Fibroblast of skin of left biceps (primary cell): Measurements from ENCODE around the gene GDF9.
A peak's percentile ranks its signal among the peaks of the same experiment; 100 is the strongest.

Experiments used
- DNase-seq, 2 experiments: peaks; one replicate each; pipeline ENCODE4 v3.0.0-alpha.2; 2013; ENCODE audit warnings: low read depth in 2 of 2

Gene GDF9

DNA sequence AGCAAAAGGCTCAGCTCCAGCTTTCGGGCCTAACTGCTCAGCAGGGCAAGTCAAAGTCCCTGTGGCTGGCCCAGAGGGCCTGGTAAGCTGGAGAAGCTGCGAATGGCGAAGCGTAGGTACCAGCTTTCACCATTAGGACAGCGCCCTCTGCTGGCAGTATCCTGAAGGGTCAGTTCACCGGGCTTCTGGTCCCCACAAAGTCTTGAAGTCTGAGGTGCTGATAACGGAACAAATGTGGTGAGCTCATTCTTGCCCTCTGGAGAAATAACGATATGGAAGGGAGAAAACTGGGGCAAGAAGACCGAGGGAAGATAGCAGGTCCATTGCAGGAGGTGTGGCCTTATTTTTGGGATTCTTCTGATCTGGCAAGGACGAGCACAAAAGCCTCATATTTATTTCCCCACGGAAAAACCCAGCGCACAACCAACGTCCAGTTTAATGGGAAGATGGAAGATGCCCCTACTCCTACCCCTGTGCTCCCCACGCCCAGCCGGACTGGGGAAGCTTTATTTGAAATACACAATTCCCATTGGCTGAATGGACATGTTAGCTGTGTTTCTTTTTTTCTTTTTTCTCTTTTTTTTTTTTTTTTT is 46.0 kb downstream of the GDF9 start:
- DNase-seq: peak; percentile 55 to 57

DNA sequence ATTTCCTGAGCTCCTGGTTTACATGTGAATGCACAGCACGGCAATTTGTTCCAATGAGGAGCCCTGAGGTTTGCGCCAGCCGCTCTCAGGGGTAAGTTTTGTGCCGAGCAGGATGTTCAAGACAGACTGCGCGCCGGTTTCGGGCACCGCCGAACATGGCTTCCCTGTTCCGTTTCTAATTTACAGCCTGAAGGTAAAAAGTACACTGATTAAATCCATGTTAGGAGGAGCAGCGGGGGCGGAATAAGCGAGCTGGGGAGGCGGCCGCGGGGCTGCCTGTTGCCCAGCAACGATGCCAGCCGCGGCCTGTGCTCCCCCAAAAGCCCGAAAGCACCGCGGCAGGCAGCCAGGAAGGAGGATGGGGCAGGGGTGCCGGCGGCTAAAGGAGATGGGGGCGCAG is 46.8 kb downstream of the GDF9 start:
- DNase-seq: no peak

DNA sequence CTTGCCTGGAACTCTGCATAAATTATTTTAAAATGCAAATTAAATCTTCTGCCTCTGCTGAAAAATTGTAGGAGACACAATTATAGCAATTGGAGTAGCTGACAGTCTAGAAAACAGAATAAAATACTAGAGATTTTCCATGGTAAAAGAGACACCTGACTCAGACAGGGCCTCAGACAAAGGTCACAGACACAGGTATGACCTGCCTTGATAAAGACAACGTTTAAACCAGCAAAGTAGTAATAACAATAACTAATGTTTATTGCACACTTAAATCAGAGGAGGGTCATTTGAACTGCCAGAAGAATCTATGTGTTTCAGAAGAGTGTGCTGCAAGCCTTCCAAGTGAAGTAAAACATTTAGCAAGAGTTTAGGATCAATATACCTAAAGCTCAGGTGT is 49.3 kb downstream of the GDF9 start:
- DNase-seq: no peak

DNA sequence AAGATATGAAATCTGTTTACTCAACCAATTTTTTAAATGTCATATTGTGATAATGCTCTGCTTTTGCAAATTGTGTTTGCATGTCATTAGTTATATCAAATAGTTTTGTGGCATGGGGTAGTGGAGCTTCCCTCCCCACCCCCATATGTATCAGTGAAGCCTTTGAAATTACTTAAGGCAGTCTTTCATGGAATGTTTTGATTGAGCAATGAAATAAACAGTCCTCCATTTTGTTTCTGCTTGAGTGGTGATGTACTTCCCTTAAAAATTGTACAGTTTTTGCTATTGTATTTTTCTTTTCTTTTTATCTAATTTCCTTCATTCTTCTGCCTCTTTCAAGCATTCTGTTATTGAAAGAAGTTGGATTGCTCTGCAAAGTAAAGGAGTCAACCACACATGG is 49.7 kb downstream of the GDF9 start:
- no peak for DNase-seq

DNA sequence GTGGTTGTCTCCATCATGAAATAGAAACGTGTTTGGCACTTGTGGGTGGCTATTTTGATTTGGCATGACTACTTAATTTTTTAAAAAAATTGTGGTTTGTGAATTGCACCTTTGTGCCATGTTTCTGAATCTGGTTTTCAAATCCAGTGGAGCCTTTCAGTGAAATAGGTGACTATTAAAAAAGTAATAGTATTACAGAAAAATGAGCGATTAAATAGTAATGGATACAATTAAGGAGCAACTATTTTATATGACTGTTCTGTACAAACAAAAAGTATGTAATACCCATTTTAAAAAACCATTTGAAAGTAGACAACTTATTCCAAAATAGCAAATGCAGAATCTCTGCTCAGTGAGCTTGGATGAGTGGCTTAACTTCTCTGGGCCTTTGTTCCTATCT is 50.2 kb downstream of the GDF9 start:
- DNase-seq: no peak

DNA sequence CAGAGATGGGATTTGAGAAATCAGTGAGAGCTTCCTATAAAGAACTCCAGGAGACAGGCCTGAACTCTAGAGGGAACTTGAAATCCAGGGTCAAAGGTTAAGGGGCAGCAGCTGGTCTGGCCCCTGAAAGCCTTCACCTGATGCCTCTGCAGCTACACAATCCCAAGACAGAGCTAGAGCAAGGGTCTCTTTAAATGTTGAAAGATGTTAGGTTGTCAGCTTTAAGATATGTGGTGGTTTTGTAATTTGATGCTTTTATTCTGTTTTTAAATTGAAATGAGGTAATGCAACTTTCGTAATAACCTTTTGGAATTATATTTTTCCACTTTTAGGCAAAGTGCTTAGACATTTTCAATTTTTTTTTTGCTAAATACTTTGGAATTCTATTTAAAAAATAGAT is 50.8 kb downstream of the GDF9 start:
- no peak for DNase-seq

DNA sequence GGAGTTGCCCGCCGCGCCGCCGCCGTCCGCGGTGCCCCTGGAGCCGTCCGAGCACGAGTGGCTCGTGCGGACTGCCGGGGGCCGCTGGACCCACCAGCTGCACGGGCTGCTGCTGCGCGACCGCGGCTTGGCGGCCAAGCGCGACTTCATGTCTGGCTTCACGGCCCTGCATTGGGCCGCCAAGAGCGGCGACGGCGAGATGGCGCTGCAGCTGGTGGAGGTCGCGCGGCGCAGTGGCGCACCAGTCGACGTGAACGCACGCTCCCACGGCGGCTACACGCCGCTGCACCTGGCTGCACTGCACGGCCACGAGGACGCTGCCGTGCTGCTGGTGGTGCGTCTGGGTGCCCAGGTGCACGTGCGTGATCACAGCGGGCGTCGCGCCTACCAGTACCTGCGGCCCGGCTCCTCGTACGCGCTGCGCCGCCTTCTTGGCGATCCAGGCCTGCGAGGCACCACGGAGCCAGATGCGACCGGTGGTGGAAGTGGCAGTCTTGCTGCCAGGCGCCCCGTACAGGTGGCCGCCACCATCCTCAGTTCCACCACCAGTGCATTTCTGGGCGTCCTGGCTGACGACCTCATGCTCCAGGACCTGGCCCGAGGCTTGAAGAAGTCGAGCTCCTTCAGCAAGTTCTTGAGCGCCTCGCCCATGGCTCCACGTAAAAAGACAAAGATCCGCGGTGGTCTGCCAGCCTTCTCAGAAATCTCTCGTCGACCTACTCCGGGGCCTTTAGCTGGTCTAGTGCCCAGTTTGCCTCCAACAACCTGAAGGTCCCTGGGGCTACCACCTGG is 51.6 kb downstream of the GDF9 start:
- DNase-seq: no peak

DNA sequence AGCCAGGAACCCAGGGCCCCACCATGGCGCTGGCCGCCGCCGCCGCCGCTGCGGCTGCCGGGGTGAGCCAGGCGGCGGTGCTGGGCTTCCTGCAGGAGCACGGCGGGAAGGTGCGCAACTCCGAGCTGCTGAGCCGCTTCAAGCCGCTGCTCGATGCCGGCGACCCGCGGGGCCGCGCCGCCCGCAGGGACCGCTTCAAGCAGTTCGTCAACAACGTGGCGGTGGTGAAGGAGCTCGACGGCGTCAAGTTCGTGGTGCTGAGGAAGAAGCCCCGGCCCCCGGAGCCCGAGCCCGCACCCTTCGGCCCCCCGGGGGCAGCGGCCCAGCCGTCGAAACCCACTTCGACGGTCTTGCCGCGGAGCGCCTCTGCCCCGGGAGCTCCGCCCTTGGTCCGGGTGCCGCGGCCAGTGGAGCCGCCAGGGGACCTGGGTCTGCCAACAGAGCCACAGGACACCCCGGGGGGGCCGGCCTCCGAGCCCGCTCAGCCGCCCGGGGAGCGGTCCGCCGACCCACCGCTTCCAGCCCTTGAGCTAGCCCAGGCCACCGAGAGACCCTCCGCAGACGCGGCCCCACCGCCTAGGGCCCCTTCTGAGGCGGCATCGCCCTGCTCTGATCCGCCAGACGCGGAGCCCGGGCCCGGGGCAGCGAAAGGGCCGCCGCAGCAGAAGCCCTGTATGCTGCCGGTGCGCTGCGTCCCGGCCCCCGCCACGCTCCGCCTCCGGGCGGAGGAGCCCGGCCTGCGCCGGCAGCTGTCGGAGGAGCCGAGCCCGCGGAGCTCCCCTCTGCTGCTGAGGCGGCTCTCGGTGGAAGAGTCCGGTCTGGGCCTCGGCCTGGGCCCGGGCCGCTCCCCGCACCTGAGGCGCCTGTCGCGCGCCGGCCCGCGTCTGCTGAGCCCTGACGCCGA is 52.4 kb downstream of the GDF9 start:
- DNase-seq: no peak

DNA sequence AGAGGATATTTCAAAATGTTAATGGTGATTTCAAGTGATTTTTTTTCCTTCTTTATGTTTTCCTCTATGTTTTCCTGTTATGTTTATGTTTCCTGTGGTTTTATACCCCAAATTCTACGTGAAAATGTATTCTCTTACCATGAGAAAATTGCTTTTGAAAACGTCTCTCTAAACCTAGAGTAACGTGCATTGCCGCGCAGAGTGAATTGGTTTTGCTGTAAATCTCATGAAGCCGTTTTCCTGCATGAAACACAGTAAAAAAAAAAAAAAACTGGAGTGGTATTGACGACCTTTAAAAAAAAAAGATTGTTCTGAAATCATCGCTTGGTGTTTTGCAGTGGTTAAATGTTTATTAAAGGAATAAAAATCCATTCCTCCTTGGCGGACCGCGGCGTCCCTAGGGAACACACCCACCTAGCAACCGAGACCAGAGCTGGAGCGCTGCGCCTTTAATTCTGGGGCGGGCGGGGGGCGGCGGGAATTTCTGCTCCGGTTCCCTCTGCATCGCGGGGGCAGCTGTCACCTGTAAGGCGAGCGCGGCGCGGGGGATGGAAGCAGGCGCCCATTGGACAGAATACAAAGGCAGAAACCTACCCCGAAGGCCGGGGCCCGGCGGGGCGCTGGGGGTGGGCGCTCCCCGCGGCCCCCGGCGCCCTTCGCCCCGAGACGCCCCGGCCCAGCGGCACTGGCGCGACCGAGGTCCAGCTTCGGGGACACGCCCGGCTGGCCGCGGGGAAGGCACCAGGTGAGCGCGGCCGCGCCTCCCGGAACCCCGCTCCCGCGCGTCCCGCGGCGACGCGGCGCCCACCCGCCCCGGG is 53.3 kb downstream of the GDF9 start, which contains the start of gene SOWAHA:
Gene SOWAHA, plus strand, starts transcription at position 522 of the 818 bp plus-strand sequence. CDS start 320 bp downstream, outside the sequence.
- no peak for DNase-seq

DNA sequence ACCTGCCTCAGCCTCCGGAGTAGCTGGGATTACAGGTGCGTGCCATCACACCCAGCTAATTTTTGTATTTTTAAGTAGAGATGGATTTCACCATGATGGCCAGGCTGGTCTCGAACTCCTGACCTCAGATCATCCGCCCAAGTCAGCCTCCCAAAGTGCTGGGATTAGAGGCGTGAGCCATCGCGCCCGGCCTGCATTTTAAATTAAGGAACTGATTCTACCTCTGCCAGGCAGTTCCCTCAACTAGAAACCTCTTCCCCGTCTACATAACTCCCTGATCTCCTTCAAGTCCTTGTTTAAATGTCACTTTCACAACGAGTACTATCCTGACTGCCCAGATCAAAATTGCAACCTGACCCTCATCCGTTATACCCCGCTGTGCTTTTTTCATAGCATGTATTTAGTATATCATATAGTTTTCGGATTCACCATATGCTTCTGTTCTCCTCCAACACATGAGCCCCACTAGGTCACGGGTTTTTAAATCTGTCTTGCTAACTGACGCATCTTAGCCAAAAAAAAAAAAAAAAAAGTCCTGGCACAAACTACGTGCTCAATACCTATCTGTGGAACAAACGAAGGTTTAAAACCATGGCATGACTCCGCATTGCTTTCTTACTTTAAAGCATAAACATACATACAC is 54.0 kb downstream of the GDF9 start:
- no peak for DNase-seq
